SH-SY5Y (cell line): Measurements from ENCODE around the gene CCDC158.

ENCODE experiments used
- GATA2 ChIP-seq: IDR thresholded peaks from 2 replicates; pipeline ENCODE4 v1.6.1; 2011; ENCODE audit warnings: mild to moderate bottlenecking, low read depth, low read length
- GATA3 ChIP-seq: IDR thresholded peaks from 2 replicates; pipeline ENCODE4 v1.6.1; 2011; ENCODE audit warnings: low read depth, mild to moderate bottlenecking, low read length, moderate library complexity

The CCDC158 gene

DNA sequence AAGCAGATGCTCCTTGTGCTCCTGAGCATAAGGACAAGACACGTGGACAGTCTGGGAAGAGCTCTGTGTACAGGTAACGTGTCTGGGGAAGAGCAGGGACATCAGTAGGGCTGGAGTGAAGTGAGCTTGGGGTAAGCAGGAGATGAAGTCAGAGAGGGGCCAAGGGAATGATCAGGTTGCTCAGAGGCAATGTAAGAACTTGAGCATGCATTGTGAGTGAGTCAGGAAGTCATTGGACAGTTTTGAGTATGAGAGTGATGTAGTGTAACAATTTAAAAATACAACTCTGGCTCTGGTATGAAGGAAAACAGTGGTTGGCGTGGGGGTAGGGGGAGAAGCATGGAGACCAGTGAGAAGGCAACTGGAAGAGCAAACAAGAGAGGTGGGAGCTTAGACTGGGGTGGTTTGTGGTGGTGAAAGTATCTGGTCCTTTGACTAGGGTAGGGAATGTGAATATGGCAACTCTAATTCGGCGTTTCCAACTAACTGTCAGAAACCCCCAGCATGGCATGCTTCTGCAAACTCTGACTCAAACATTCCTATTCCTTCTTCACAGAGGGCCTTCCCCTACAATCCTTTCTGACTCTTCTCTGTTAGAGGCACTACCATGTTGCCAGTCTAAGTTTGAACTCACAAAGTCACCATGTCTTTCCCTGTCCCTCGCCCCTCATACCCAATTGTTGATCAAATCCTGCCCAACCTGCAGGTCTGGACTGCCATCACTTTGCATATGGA is 57.2 kb downstream of the CCDC158 start:
- no peak for TF ChIP-seq GATA2
- no peak for TF ChIP-seq GATA3

DNA sequence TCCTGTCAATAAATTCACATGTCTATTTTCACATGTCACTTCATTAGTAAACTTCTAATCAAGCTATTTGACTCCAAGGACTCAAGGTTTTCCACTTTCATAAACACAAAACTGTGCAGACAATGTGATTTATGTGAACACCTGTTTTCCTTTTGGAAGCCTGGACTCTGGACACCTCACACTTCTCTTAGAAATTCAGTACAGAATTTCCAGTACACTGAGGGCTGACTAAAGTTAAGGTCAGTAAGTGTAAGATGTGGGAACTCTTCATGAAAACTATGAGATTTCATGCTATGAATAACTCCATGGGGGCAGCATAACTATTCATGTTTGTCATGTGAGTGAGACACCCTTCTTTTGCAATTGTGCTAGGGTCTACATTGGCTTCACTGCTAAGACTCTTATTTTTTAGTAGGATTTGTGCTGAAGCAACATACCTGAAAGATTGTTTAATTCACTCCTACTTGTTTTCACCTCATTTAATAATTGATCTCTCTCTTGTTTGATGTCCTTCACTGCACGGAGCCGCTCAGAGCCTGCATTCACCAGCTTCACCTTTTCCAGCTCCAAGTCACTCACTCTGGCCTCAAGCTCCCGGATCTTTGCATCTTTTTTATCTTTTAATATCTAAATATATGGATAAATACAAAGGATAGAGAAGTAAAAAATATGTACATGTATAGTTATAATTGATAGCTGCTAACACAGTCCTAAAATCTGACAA is 59.1 kb downstream of the CCDC158 start:
- TF ChIP-seq GATA2 = no peak
- no peak for TF ChIP-seq GATA3

DNA sequence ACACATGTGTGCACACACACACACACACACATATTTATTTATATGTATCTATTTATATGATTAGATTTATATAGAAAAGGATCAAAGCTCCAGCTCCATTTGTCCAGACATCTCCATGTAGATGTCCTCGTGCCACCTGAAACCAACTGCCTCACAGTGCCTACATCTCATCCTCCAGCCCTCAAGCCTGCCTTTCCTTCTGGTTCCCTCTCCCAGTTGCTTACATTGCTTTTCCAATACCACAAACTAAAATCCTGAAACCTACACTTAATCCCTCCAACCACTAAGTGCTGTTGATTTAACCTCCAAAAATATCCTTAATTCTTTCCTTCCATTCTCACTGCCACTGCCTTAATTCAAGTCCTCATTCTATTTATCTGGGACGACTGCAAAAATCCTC is 63.0 kb downstream of the CCDC158 start:
- TF ChIP-seq GATA3 = no peak
- TF ChIP-seq GATA2 = no peak

DNA sequence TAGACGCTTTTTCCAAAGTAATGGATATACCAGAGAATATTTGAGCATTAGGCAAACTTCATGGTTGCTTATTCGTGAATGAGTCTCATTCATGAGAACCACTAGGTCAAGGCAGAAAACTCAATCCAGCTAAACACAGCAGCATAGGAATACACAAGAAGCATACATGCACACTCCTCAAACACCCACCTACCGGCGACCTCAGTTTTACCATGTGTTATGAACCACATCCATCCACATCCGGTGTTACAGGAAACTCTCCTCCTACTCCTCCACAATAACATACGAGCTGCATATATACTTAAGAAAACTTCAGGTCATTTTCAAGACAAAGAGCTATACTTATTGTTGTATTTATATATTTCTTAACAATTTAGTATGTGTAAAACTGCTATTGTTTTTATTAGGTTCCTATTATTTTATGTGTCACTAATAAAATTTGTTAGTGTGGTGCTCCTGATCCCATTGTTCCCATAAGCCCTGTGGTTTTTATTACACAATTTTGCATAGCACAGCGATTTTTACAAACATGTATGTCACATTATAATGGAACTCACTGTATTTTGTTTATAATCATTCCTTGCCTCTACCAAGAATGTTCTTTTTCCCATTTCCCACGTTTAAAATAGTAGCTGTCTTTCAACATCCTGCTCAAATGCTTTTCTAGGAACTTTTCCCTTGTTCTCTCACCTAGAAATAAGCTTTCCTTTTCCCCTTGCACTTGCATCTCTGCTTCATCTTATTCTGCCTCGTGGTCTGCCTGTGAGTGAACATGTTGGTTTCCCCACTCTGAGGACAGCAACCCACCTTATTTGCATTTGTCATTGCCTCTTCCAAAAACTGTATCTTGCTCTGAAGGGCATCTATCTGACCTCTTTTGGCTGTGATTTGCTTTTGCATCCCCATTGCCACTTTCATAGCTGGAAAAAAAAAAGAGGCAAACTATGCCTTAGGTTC is 66.1 kb downstream of the CCDC158 start:
- no peak for TF ChIP-seq GATA2
- TF ChIP-seq GATA3 = no peak

DNA sequence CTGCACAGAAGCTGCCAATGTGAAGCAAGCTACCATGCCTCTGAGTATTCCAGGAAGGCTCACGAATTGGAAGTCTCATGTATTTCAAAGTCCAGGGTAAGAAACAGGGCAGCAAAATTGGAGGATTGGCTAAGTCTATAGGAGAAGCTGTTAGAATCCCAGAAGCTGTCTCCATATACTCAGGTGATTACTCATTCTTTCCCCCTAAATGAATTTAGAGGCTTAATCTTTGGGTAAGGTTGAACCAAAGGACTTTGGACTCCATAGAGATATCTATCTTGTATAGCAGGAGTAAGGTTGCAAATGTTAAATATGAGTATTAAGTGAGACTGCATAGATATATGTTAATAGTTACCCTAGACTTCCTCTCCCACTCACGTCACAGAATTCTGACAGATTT is 78.1 kb downstream of the CCDC158 start:
- no peak for TF ChIP-seq GATA2
- no peak for TF ChIP-seq GATA3

DNA sequence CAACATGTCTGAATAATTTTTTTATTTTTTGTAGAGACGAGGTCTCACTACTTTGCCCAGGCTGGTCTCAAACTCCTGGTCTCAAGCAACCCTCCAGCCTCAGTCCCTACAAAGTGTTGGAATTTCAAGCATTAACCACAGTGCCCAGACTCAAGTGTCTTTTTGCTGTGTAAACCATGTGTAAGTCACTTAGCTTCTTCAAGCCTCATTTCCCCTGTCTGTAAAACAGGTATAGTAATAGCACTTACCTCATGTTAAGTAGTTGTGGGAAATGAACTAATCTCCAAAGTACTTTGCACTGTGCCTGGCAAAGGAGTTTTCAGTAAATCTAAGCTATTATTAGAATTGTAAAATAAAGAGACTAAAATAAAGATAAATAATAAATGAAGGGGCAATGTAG is 78.8 kb downstream of the CCDC158 start:
- TF ChIP-seq GATA2 = no peak
- no peak for TF ChIP-seq GATA3

DNA sequence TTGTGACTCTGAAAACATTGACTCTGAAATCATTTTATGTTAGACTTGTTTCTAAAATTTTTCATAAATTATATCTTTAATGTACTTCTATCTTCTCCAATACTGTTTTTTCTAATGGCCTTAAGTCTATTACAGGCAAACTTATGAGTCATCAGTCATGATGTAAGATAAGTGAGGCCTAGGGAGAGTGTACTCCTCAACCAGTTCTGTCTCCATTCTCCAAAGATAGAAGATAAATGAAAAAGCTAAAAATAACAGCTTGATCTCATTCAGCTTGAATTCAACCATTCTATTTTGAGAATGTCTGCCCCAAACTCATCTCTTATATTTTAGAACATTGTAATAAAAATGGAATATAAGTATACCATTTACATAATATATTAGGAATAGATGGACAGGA is 79.9 kb downstream of the CCDC158 start:
- TF ChIP-seq GATA3 = no peak
- TF ChIP-seq GATA2 = no peak

DNA sequence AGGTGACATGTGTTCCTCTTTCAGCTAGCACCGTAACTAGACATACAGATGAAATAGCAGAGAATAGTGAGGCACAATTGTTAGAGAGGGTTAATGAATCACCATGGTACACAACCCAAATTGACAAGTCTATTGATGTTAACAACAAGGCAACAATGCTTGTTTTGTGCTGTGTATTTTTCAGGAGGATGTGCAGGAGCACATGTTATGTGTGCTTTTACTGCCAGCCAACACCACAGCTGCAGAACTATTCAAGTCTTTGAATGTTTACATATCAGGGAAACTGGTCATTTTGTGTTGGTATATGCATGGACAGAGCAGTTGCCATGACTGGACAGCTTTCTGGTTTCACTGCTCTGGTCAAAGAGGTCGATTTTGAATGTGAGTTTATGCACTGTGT is 81.6 kb downstream of the CCDC158 start:
- TF ChIP-seq GATA3 (no peak), GATA2 (no peak)

DNA sequence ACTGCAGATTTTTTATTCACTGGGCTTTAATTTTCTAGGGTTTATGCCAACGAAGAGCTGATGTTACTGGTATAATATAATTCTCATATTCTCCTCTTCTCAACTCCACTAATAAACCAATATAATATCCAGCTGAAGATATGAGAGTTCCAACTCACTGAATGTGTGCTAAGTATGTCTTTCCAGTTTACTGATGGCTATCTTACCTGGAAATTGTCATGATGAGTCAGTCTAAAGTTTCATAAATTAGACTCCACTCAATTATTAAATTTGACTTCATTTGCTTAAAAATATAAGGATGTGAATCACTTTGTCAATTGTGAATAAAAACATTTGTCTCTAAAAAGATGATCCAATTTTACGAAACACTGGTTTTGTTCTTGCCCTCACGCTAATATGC is 86.1 kb downstream of the CCDC158 start:
- no peak for TF ChIP-seq GATA2

DNA sequence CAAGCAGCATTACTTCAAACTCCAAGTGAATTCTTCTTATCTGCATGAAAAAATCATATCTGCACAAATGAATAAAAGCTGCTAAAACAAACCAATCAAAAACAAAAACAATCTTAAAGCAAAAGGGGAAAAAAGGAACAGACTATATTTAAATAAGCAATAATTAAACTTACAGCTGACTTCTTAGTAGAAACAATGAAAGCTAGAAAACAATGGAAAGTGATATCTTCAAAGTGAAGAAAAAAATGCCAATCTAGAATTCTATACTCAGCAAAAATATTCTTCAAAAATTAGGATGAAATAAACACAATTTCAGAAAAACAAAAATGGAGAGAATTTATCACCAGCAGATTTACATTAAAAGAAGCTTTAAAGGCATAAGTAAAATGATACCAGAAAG is 94.4 kb downstream of the CCDC158 start:
- TF ChIP-seq GATA3 (no peak), GATA2 (no peak)

DNA sequence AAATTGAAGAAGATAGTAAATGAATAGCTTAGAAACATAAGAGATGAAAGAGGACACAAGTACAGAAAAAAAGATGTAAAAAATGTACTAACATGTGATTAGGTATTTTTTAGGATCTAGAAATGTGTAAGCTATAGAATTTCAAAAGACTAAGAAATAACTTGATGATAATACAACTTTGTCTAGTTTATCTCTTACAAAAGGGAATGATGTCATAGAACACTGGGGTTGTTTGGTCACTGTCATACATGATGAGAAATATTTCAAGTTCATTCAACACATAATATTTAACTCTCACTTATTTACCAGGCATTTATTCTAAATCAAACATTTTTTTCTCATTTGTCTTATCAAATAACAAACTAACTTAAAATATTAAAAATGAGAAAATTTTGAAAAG is 95.9 kb downstream of the CCDC158 start:
- no peak for TF ChIP-seq GATA2
- TF ChIP-seq GATA3 = no peak

DNA sequence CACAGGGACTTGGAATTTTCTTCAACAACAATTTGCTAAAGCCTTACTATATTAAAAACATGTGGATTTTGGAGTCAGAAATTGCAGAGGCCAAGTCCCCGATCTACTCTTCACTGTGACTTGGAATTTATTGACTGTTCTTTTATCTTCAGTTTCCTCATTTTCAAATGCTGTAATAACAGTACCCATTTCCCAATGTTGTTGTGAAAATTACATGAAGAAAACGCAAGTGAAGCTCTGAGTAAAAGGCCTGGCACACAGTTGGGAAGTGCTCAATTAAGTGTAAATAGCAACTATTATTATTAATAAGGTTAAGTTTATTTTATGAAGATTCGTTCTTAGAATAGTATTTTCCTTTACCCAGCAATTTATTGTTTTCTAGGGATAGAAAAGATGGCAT is 98.7 kb downstream of the CCDC158 start:
- TF ChIP-seq GATA3 (no peak), GATA2 (no peak)

DNA sequence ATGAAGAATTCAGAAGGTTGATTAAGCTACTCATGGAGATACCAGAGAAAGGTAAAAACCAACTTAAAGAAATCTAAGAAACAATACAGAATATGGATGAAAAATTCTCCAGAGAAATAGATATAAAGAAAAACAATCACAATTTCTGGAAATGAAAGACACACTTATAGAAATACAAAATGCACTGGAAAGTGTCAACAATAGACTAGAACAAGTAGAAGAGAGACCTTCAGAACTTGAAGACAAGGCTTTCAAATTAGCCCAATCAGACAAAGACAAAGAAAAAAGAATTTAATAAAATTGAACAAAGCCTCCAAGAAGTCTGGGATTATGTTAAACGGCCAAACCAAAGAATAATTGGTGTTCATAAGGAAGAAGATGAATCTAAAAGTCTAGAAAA is 104.8 kb downstream of the CCDC158 start:
- TF ChIP-seq GATA3 = no peak
- TF ChIP-seq GATA2 = no peak

DNA sequence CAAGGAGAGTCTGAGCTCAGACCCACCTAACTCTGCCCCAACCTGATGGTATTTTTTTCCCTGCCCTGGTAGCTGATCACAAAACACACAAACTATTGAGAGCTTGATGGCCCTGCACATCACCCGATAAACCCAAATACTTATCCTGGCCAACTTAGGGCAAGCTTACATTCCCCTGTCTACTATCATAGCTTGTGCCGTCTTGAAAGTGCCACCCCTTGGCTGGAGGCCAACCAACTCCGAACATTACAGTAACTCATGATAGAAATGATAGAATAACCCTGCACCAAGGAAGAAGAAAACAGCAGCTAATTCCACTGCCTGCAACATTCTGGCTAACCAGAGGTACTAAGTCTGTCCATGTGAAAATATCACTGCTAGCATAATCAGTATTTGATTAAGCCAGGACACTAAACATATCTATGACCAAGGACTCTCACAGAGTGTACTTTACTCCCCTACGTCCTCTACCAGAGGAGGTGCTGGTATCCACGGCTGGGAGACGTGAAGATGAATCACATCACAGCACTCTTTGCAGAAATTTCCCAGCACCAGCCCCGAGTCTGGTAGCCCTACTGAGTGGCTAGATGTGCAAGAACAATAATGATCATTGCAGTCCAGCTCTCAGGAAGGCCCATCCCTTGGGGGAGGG is 105.5 kb downstream of the CCDC158 start:
- TF ChIP-seq GATA3 (no peak), GATA2 (no peak)
